Measurements from ENCODE around the gene GPR139.

GPR139 gene

GRCh38 chr16:20102021-20102420, 28.3 kb upstream of the GPR139 start:
- DNase-seq (ENCODE audit: low read depth, low spot score) = no peak
- H3K9me3 ChIP-seq (ENCODE audit: insufficient read depth, low read length) = no peaks in the 10 kb centered on the region
- peaks cover 11% of the 10 kb centered on the region for H3K27me3 ChIP-seq (ENCODE audit: insufficient read depth, insufficient read length)
- H3K4me1 ChIP-seq (ENCODE audit: insufficient read depth, insufficient read length) = no peaks in the 10 kb centered on the region
- H3K9ac ChIP-seq (ENCODE audit: insufficient read length, low read depth) = no peak overlapping the region
- no peak overlapping the region for H3K4me3 ChIP-seq (ENCODE audit: insufficient read length, low read depth)
- TF ChIP-seq ZNF274 (IDR thresholded peaks at IDR 0.05; ENCODE audit: low read depth, low read length) = no peak
- TF ChIP-seq YY1 (IDR thresholded peaks at IDR 0.05; ENCODE audit: insufficient read depth, insufficient read length) = no peak
- TF ChIP-seq SUZ12 (IDR thresholded peaks at IDR 0.05; ENCODE audit: extremely low read depth, insufficient read depth, insufficient read length) = no peak
- H3K36me3 ChIP-seq (ENCODE audit: insufficient read depth, insufficient read length, low read length) = no peaks in the 10 kb centered on the region

GRCh38 chr16:20099375-20099774, 25.7 kb upstream of the GPR139 start:
- peaks cover 11% of the 10 kb centered on the region for H3K27me3 ChIP-seq (ENCODE audit: insufficient read depth, insufficient read length)
- no peaks in the 10 kb centered on the region for H3K4me1 ChIP-seq (ENCODE audit: insufficient read depth, insufficient read length)
- no peak overlapping the region for H3K4me3 ChIP-seq (ENCODE audit: insufficient read length, low read depth)
- no peak for DNase-seq (ENCODE audit: low read depth, low spot score)
- no peaks in the 10 kb centered on the region for H3K36me3 ChIP-seq (ENCODE audit: insufficient read depth, insufficient read length, low read length)
- no peak overlapping the region for H3K9ac ChIP-seq (ENCODE audit: insufficient read length, low read depth)
- TF ChIP-seq YY1 (IDR thresholded peaks at IDR 0.05; ENCODE audit: insufficient read depth, insufficient read length) (no peak), SUZ12 (IDR thresholded peaks at IDR 0.05; ENCODE audit: extremely low read depth, insufficient read depth, insufficient read length) (no peak), ZNF274 (IDR thresholded peaks at IDR 0.05; ENCODE audit: low read depth, low read length) (no peak)
- H3K9me3 ChIP-seq (ENCODE audit: insufficient read depth, low read length) = no peaks in the 10 kb centered on the region

GRCh38 chr16:20094157-20094556, 20.5 kb upstream of the GPR139 start:
- no peak overlapping the region for H3K9ac ChIP-seq (ENCODE audit: insufficient read length, low read depth)
- H3K4me3 ChIP-seq (ENCODE audit: insufficient read length, low read depth) = no peak overlapping the region
- no peak for DNase-seq (ENCODE audit: low read depth, low spot score)
- no peaks in the 10 kb centered on the region for H3K27me3 ChIP-seq (ENCODE audit: insufficient read depth, insufficient read length)
- H3K9me3 ChIP-seq (ENCODE audit: insufficient read depth, low read length) = no peaks in the 10 kb centered on the region
- no peaks in the 10 kb centered on the region for H3K4me1 ChIP-seq (ENCODE audit: insufficient read depth, insufficient read length)
- no peaks in the 10 kb centered on the region for H3K36me3 ChIP-seq (ENCODE audit: insufficient read depth, insufficient read length, low read length)
- no peak for TF ChIP-seq SUZ12 (IDR thresholded peaks at IDR 0.05; ENCODE audit: extremely low read depth, insufficient read depth, insufficient read length)
- no peak for TF ChIP-seq ZNF274 (IDR thresholded peaks at IDR 0.05; ENCODE audit: low read depth, low read length)
- no peak for TF ChIP-seq YY1 (IDR thresholded peaks at IDR 0.05; ENCODE audit: insufficient read depth, insufficient read length)

GRCh38 chr16:20089246-20089965, 15.7 kb upstream of the GPR139 start:
- TF ChIP-seq SUZ12 (IDR thresholded peaks at IDR 0.05; ENCODE audit: extremely low read depth, insufficient read depth, insufficient read length) (no peak), YY1 (IDR thresholded peaks at IDR 0.05; ENCODE audit: insufficient read depth, insufficient read length) (no peak), ZNF274 (IDR thresholded peaks at IDR 0.05; ENCODE audit: low read depth, low read length) (no peak)
- no peak overlapping the region for H3K9ac ChIP-seq (ENCODE audit: insufficient read length, low read depth)
- H3K4me1 ChIP-seq (ENCODE audit: insufficient read depth, insufficient read length) = no peaks in the 10 kb centered on the region
- no peaks in the 10 kb centered on the region for H3K36me3 ChIP-seq (ENCODE audit: insufficient read depth, insufficient read length, low read length)
- H3K4me3 ChIP-seq (ENCODE audit: insufficient read length, low read depth) = no peak overlapping the region
- H3K27me3 ChIP-seq (ENCODE audit: insufficient read depth, insufficient read length) = no peaks in the 10 kb centered on the region
- no peak for DNase-seq (ENCODE audit: low read depth, low spot score)
- no peaks in the 10 kb centered on the region for H3K9me3 ChIP-seq (ENCODE audit: insufficient read depth, low read length)

GRCh38 chr16:20084624-20085226, 11.0 kb upstream of the GPR139 start:
- Histone ChIP-seq H3K9ac (ENCODE audit: insufficient read length, low read depth) (no peak overlapping the region), H3K9me3 (ENCODE audit: insufficient read depth, low read length) (no peaks in the 10 kb centered on the region), H3K4me1 (ENCODE audit: insufficient read depth, insufficient read length) (no peaks in the 10 kb centered on the region), H3K27me3 (ENCODE audit: insufficient read depth, insufficient read length) (no peaks in the 10 kb centered on the region), H3K36me3 (ENCODE audit: insufficient read depth, insufficient read length, low read length) (no peaks in the 10 kb centered on the region), H3K4me3 (ENCODE audit: insufficient read length, low read depth) (no peak overlapping the region)
- no peak for TF ChIP-seq SUZ12 (IDR thresholded peaks at IDR 0.05; ENCODE audit: extremely low read depth, insufficient read depth, insufficient read length)
- TF ChIP-seq YY1 (IDR thresholded peaks at IDR 0.05; ENCODE audit: insufficient read depth, insufficient read length) = no peak
- TF ChIP-seq ZNF274 (IDR thresholded peaks at IDR 0.05; ENCODE audit: low read depth, low read length) = no peak
- DNase-seq (ENCODE audit: low read depth, low spot score) = no peak

- Histone ChIP-seq H3K36me3 (ENCODE audit: insufficient read depth, insufficient read length, low read length) (no peaks in the 10 kb centered on the region), H3K27me3 (ENCODE audit: insufficient read depth, insufficient read length) (peaks cover 15% of the 10 kb centered on the region), H3K9me3 (ENCODE audit: insufficient read depth, low read length) (no peaks in the 10 kb centered on the region), H3K4me3 (ENCODE audit: insufficient read length, low read depth) (no peak overlapping the region), H3K4me1 (ENCODE audit: insufficient read depth, insufficient read length) (peaks cover 5% of the 10 kb centered on the region), H3K9ac (ENCODE audit: insufficient read length, low read depth) (no peak overlapping the region)
- TF ChIP-seq SUZ12 (IDR thresholded peaks at IDR 0.05; ENCODE audit: extremely low read depth, insufficient read depth, insufficient read length) = no peak
- no peak for TF ChIP-seq ZNF274 (IDR thresholded peaks at IDR 0.05; ENCODE audit: low read depth, low read length)
- TF ChIP-seq YY1 (IDR thresholded peaks at IDR 0.05; ENCODE audit: insufficient read depth, insufficient read length) = no peak
- no peak for DNase-seq (ENCODE audit: low read depth, low spot score)
These were observed 5.4 kb upstream of the GPR139 start for GRCh38 chr16:20079106-20079505.

- DNase-seq (ENCODE audit: low read depth, low spot score) = no peak
- no peaks in the 10 kb centered on the region for H3K36me3 ChIP-seq (ENCODE audit: insufficient read depth, insufficient read length, low read length)
- H3K9ac ChIP-seq (ENCODE audit: insufficient read length, low read depth) = no peak overlapping the region
- no peak for TF ChIP-seq ZNF274 (IDR thresholded peaks at IDR 0.05; ENCODE audit: low read depth, low read length)
- TF ChIP-seq SUZ12 (IDR thresholded peaks at IDR 0.05; ENCODE audit: extremely low read depth, insufficient read depth, insufficient read length) = no peak
- no peak for TF ChIP-seq YY1 (IDR thresholded peaks at IDR 0.05; ENCODE audit: insufficient read depth, insufficient read length)
- no peaks in the 10 kb centered on the region for H3K9me3 ChIP-seq (ENCODE audit: insufficient read depth, low read length)
- H3K4me3 ChIP-seq (ENCODE audit: insufficient read length, low read depth) = no peak overlapping the region
- H3K27me3 ChIP-seq (ENCODE audit: insufficient read depth, insufficient read length) = peaks cover 43% of the 10 kb centered on the region
- peaks cover 12% of the 10 kb centered on the region for H3K4me1 ChIP-seq (ENCODE audit: insufficient read depth, insufficient read length)
These were observed 1.6 kb upstream of the GPR139 start for GRCh38 chr16:20075243-20075642.
